ENCODE data around the gene POLR3H.

- TF ChIP-seq POLR2A (IDR thresholded peaks at IDR 0.05; ENCODE audit: low read length) (no peak), GATA1 (IDR thresholded peaks at IDR 0.05; ENCODE audit: low read depth, low read length) (no peak)
Observed at GRCh38 chr22:41526226-41526829, 17.9 kb downstream of the POLR3H start.

Data from erythroblast (primary cell).